ENCODE data around the gene CDC42BPG.
A peak's percentile ranks its signal among the peaks of the same experiment; 100 is the strongest.

CDC42BPG gene

GRCh38 chr11:64787526-64788320, 56.7 kb downstream of the CDC42BPG start:
- DNase-seq = peak; percentile 28 to 48

GRCh38 chr11:64786308-64786707, 58.1 kb downstream of the CDC42BPG start:
- DNase-seq = no peak

- no peak for DNase-seq
Observed at GRCh38 chr11:64784813-64785581, 59.5 kb downstream of the CDC42BPG start.

- peak; percentile 92 to 100 for DNase-seq
Observed at GRCh38 chr11:64778473-64779298, 65.8 kb downstream of the CDC42BPG start, which contains the start of gene SF1. TSS of gene SF1 (minus strand) at chr11:64778542. CDS start at chr11:64778392, 150 bp downstream.

- no peak for DNase-seq
Observed at GRCh38 chr11:64778223-64778472, 66.3 kb downstream of the CDC42BPG start.

GRCh38 chr11:64777449-64778222, 66.8 kb downstream of the CDC42BPG start:
- peak; percentile 53 to 73 for DNase-seq

GRCh38 chr11:64776875-64777274, 67.6 kb downstream of the CDC42BPG start:
- no peak for DNase-seq

GRCh38 chr11:64776425-64776824, 68.0 kb downstream of the CDC42BPG start:
- no peak for DNase-seq

GRCh38 chr11:64774144-64774543, 70.3 kb downstream of the CDC42BPG start:
- no peak for DNase-seq

Measured in bone marrow (tissue), 2 donors.